HG02763 (cell line): ENCODE results near the gene ABHD6.
"Not testable (repeated sequence)": the region's sequence is repeated elsewhere in the genome, so short reads cannot be mapped to it uniquely, and the experiment has no call there.

Source experiments
- ATAC-seq: cut with Tn5 transposase; IDR thresholded peaks from one replicate; pipeline ENCODE4 v1.9.1; 2021; ENCODE audit warnings: mild to moderate bottlenecking, moderate library complexity; ENCODE audit not compliant: unreplicated experiment

ABHD6 gene

GRCh38 chr3:58242340-58242739 is 4.7 kb downstream of the ABHD6 start:
- no peak for ATAC-seq

GRCh38 chr3:58242860-58243259 is 5.3 kb downstream of the ABHD6 start:
- ATAC-seq, result not testable (repeated sequence)

GRCh38 chr3:58243976-58244585 is 6.5 kb downstream of the ABHD6 start:
- ATAC-seq, result no peak

GRCh38 chr3:58246148-58247047 is 8.8 kb downstream of the ABHD6 start:
- ATAC-seq, result no peak

- no peak for ATAC-seq
Measured at GRCh38 chr3:58249358-58250092, 11.9 kb downstream of the ABHD6 start.

GRCh38 chr3:58250093-58250707 is 12.6 kb downstream of the ABHD6 start:
- no peak for ATAC-seq

GRCh38 chr3:58251631-58252035 is 14.0 kb downstream of the ABHD6 start:
- no peak for ATAC-seq

GRCh38 chr3:58254144-58254543 is 16.6 kb downstream of the ABHD6 start:
- no peak for ATAC-seq

GRCh38 chr3:58256061-58256460 is 18.5 kb downstream of the ABHD6 start:
- ATAC-seq, result no peak

GRCh38 chr3:58256511-58256910 is 18.9 kb downstream of the ABHD6 start:
- no peak for ATAC-seq

- ATAC-seq, result no peak
Measured at GRCh38 chr3:58258392-58259055, 20.9 kb downstream of the ABHD6 start.

- ATAC-seq, result no peak
Measured at GRCh38 chr3:58260261-58260731, 22.7 kb downstream of the ABHD6 start.

GRCh38 chr3:58260733-58261132 is 23.1 kb downstream of the ABHD6 start:
- ATAC-seq, result no peak

- peak; percentile 58 for ATAC-seq
Measured at GRCh38 chr3:58261954-58262666, 24.5 kb downstream of the ABHD6 start.

GRCh38 chr3:58266577-58266976 is 29.0 kb downstream of the ABHD6 start:
- no peak for ATAC-seq

- not testable (repeated sequence) for ATAC-seq
Measured at GRCh38 chr3:58267543-58267942, 30.0 kb downstream of the ABHD6 start.

- no peak for ATAC-seq
Measured at GRCh38 chr3:58269356-58269755, 31.8 kb downstream of the ABHD6 start.

GRCh38 chr3:58270485-58270884 is 32.9 kb downstream of the ABHD6 start:
- no peak for ATAC-seq

GRCh38 chr3:58271901-58272501 is 34.4 kb downstream of the ABHD6 start:
- ATAC-seq, result no peak
